Measurements from ENCODE around the gene PSMD1.

PSMD1 gene

DNA sequence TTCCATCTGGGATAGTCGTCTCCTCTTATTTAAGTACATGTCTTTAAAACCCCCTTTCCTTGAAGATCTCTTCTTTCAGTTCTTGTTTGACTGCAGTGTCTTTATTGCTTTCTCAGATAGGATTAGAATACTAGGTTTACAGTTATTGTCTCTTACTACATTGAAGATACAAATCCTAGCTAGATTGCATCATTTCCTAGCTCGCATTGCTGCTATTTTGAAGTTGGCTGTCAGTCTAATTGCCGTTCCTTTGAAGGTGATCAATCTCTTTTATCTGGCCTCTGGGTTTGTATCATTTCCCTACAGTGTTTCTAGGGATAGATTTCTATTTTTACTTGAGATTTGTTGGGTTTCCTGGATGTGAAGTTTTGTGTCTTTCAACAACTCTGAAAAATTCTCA, 162.6 kb downstream of the PSMD1 start:
- H3K79me2 ChIP-seq (ENCODE audit: insufficient read depth, low read depth) = no peaks in the 10 kb centered on the region
- H3K27me3 ChIP-seq (ENCODE audit: insufficient read depth, low read depth) = no peaks in the 10 kb centered on the region
- H3K36me3 ChIP-seq (ENCODE audit: insufficient read depth) = no peaks in the 10 kb centered on the region
- H3K27ac ChIP-seq = no peak overlapping the region
- no peak overlapping the region for H2AFZ ChIP-seq (ENCODE audit: low read depth)
- no peak overlapping the region for H3K4me3 ChIP-seq (IDR thresholded peaks at IDR 0.05; ENCODE audit: insufficient read depth, low read depth, low read length)
- TF ChIP-seq, protein P1, sequence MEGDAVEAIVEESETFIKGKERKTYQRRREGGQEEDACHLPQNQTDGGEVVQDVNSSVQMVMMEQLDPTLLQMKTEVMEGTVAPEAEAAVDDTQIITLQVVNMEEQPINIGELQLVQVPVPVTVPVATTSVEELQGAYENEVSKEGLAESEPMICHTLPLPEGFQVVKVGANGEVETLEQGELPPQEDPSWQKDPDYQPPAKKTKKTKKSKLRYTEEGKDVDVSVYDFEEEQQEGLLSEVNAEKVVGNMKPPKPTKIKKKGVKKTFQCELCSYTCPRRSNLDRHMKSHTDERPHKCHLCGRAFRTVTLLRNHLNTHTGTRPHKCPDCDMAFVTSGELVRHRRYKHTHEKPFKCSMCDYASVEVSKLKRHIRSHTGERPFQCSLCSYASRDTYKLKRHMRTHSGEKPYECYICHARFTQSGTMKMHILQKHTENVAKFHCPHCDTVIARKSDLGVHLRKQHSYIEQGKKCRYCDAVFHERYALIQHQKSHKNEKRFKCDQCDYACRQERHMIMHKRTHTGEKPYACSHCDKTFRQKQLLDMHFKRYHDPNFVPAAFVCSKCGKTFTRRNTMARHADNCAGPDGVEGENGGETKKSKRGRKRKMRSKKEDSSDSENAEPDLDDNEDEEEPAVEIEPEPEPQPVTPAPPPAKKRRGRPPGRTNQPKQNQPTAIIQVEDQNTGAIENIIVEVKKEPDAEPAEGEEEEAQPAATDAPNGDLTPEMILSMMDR (conservative IDR thresholded peaks at IDR 0.05; ENCODE audit: low read depth, low read length) = no peak
- H3K9ac ChIP-seq = no peak overlapping the region
- H4K20me1 ChIP-seq (ENCODE audit: insufficient read depth) = no peaks in the 10 kb centered on the region
- no peak overlapping the region for H3K4me2 ChIP-seq
- H3K4me1 ChIP-seq (ENCODE audit: low read depth, poor library complexity, severe bottlenecking) = peaks cover 4% of the 10 kb centered on the region

GRCh38 chr2:231221761-231222160, 165.1 kb downstream of the PSMD1 start:
- H3K27ac ChIP-seq = no peak overlapping the region
- H3K79me2 ChIP-seq (ENCODE audit: insufficient read depth, low read depth) = no peaks in the 10 kb centered on the region
- TF ChIP-seq, protein P1 (conservative IDR thresholded peaks at IDR 0.05; ENCODE audit: low read depth, low read length) = no peak
- no peak overlapping the region for H3K4me3 ChIP-seq (IDR thresholded peaks at IDR 0.05; ENCODE audit: insufficient read depth, low read depth, low read length)
- H3K4me1 ChIP-seq (ENCODE audit: low read depth, poor library complexity, severe bottlenecking) = peaks cover 4% of the 10 kb centered on the region
- no peaks in the 10 kb centered on the region for H3K27me3 ChIP-seq (ENCODE audit: insufficient read depth, low read depth)
- no peaks in the 10 kb centered on the region for H4K20me1 ChIP-seq (ENCODE audit: insufficient read depth)
- H3K36me3 ChIP-seq (ENCODE audit: insufficient read depth) = no peaks in the 10 kb centered on the region
- H3K4me2 ChIP-seq = no peak overlapping the region
- no peak overlapping the region for H2AFZ ChIP-seq (ENCODE audit: low read depth)
- no peak overlapping the region for H3K9ac ChIP-seq

All from KMS-11 (cell line).